Ovary (tissue), 9 donors: ENCODE data around the gene PRDM16. TPM values are rescaled to one million over a fixed set of nuclear protein-coding genes. Genes with fewer than 3 reads are reported as not detected.
A peak's percentile ranks its signal among the peaks of the same experiment; 100 is the strongest.

Source experiments
- DNase-seq, 5 donors: peaks; one replicate each; pipeline ENCODE4 v3.0.0-alpha.2; 2019 to 2020
- H3K27ac ChIP-seq, 2 donors: fragments of 200-600 bp; one replicate each; pipeline versions ENCODE4 v1.5.1 to v1.8.0; 2019 to 2022
- H3K27me3 ChIP-seq: fragments of 200-600 bp; one replicate; pipeline ENCODE4 v1.8.0; 2022
- H3K36me3 ChIP-seq: fragments of 200-600 bp; sonication (generic); one replicate; pipeline ENCODE4 v1.5.1; 2019
- H3K4me1 ChIP-seq: one replicate; pipeline ENCODE4 v1.8.1; 2013; ENCODE audit warnings: mild to moderate bottlenecking, moderate library complexity; ENCODE audit not compliant: insufficient read depth
- H3K4me3 ChIP-seq: fragments of 200-600 bp; sonication (generic); one replicate; pipeline ENCODE4 v1.5.1; 2017
- H3K9me3 ChIP-seq, 2 donors: fragments of 200-600 bp in 1 of 2; sonication (generic) in 1 of 2; one replicate each; pipeline versions ENCODE4 v1.5.1 to v1.8.1; 2013 to 2019; ENCODE audit warnings: mild to moderate bottlenecking in 1 of 2, moderate library complexity in 1 of 2
- EP300 ChIP-seq: sonication (generic); formaldehyde crosslinking; IDR thresholded peaks from one replicate; pipeline ENCODE4 v1.6.1; 2017; ENCODE audit warnings: antibody characterized with exemption
- POLR2A ChIP-seq: fragments of 450-650 bp; IDR thresholded peaks from one replicate; pipeline ENCODE4 v1.6.1; 2017; ENCODE audit warnings: antibody characterized with exemption, mild to moderate bottlenecking, moderate library complexity
- WGBS, 3 donors: extraction: QIAGEN DNeasy Blood & Tissue Kit in 1 of 3; methylation state at CpG; one replicate each; pipeline versions ENCODE4 v1.1.5 to v1.1.7; 2013 to 2017; 5-methylcytosine and 5-hydroxymethylcytosine counted together
- intact Hi-C, 4 donors: fragments of 100-400 bp; cut with DNase I; formaldehyde crosslinking; loops; one replicate each; pipeline versions ENCODE4 v1.11.0 to v1.15.1; 2022 to 2023
- polyA plus RNA-seq, 2 donors: library from polyadenylated mRNA; stranded (reverse); fragments of 200-250 nt in 1 of 2; fragments of 350-450 nt in 1 of 2; fragmentation: Illumina TruSeq in 1 of 2; extraction: RNeasy Lipid Tissue Mini Kit (QIAGEN cat#74804) in 1 of 2; gene quantifications; one replicate each; pipeline ENCODE4 v1.2.3, GENCODE V29; 2013 to 2014
- total RNA-seq, 7 donors: library from RNA; depleted of rRNA in 2 of 7; stranded (reverse); fragments of >200 nt in 2 of 7; fragmentation: NEBNext Ultra II Directional in 3 of 7; extraction: Animal tissue kit (Norgen Biotek cat#: 25700) in 3 of 7; gene quantifications; one replicate each; pipeline versions ENCODE4 v1.1.0 to v1.2.4, GENCODE V29; 2016 to 2023
- TF ChIP-seq, protein P1 (sequence below), 3 donors: fragments of 450-650 bp in 2 of 3; fragments of 200-600 bp in 1 of 3; IDR thresholded peaks; one replicate each; pipeline versions ENCODE4 v1.5.1 to v1.8.0; 2016 to 2022; ENCODE audit warnings: antibody characterized with exemption in 3 of 3, mild to moderate bottlenecking in 1 of 3
- donor health status: DM: no; HTN: no; CAD: no; lungs with moderate emphysema.
- donor health status: DM: no; HTN: no; CAD: no.
- donor health status: Bipolar disorder and iron deficiency.
- donor health status: DM: yes; HTN: yes; CAD: no.
- donor health status: DM: no; HTN: no; CAD: no.
- donor health status: DM: yes; HTN: yes; CAD: no.

The PRDM16 gene
- total and polyA plus RNA-seq, 9 donors = 1.1 to 17.3 (median 3.9) TPM

DNA sequence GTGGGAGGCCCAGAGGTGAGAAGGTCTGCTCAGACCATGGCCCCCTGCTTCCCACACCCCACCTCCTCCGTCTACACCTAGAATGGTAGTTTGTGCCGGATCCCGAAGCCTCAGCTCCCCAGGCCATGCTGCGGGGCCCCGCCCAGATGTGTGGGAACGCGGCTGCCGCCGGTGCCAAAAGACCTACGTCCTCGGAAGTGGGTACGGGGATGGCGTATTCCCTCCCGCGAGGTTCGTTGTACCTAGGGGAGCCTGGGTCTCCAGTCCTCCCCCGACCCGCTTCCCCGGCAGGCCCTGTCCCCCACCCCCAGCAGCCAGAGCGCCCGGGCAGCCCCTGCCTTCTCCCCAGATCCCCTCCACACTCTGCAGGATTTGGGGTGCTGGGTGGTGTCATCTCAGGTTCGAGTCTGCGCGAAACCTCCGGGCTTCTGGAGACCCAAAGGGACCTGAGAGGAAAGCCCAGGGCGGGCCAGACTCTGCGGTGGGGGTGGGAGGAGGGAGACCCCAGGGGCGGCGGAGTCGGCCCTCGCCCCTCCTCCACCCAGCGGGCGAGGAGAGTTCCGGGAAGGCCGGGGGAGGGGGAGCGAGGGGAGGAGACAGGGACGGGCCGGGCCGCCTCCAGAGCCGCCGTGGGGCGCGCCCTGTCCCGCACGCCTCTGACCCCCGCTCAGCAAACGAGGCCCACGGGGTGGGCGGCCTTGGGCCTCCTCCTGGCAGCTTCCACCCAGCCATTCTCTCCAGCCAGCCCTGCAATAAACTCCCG lies 6.2 kb upstream of the PRDM16 start:
- Histone ChIP-seq H3K4me1 (peaks cover 4% of the 10 kb centered on the region), H3K4me3 (no peak overlapping the region), H3K27me3 (peaks cover 8% of the 10 kb centered on the region), H3K36me3 (no peaks in the 10 kb centered on the region), H3K9me3 (no peaks in the 10 kb centered on the region), H3K27ac (no peak overlapping the region)
- TF ChIP-seq EP300 = no peak
- TF ChIP-seq, protein P1, sequence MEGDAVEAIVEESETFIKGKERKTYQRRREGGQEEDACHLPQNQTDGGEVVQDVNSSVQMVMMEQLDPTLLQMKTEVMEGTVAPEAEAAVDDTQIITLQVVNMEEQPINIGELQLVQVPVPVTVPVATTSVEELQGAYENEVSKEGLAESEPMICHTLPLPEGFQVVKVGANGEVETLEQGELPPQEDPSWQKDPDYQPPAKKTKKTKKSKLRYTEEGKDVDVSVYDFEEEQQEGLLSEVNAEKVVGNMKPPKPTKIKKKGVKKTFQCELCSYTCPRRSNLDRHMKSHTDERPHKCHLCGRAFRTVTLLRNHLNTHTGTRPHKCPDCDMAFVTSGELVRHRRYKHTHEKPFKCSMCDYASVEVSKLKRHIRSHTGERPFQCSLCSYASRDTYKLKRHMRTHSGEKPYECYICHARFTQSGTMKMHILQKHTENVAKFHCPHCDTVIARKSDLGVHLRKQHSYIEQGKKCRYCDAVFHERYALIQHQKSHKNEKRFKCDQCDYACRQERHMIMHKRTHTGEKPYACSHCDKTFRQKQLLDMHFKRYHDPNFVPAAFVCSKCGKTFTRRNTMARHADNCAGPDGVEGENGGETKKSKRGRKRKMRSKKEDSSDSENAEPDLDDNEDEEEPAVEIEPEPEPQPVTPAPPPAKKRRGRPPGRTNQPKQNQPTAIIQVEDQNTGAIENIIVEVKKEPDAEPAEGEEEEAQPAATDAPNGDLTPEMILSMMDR (IDR thresholded peaks at IDR 0.05) = no peak
- no peak for TF ChIP-seq POLR2A
- intact Hi-C loops = loop anchor here in 1 of 4 donors (10.0 kb wide), 1 partner anchor 162 kb away; no protein-coding TSS in a partner anchor
- peak in 1 of 5 donors; percentile 35 for DNase-seq
- WGBS, 3 donors = 6 to 11% (median 10%) methylated on average over 34 to 50 of the region's 50 CpGs

DNA sequence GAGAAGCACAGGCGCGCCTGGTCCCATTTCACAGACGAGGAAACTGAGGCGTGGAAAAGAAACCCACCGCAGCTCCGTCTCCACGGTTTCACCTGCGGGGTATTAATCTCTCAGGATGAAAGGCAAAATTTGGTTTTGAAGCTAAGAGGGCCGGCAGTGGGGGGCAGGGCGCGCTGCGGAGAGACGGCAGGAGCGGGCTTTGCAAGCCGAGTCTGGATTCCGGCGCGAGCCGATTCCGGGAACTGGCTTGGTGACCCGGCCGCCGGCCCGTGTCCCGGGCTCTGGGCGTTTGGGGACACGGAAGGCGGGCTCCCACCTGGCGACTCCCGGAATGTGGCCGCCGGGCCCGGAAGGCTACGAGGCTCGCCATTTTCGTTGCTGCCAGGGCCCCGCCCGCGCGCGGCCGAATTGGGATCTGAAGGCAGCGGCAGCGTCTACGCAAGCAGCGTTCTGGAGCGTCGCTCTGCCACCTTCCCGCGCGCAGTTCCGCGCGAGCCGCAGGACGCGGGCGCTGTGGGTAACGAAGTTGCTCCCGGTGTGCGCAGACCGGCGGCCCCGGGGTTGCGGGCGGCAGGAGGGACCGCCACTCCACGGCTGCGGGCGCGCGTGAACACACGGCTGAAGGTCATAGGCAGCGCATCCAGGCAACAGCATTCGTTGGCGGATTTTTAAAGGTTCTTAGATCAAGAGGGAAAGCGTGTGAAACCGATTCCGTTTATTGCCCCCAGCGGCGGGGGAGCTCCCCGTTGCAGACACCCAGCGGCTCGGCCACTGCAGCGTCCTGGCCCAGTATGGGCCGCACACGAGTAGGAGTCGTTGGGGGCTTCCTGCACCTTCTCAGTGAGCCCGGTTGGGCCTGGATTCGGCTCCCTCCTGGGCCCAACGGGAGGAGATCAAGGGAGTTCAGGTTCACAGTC lies 5.4 kb upstream of the PRDM16 start:
- Histone ChIP-seq H3K9me3 (no peaks in the 10 kb centered on the region), H3K27me3 (peaks cover 8% of the 10 kb centered on the region), H3K4me1 (peaks cover 8% of the 10 kb centered on the region), H3K4me3 (no peak overlapping the region), H3K36me3 (no peaks in the 10 kb centered on the region), H3K27ac (no peak overlapping the region)
- intact Hi-C loops = loop anchor here in 1 of 4 donors (10.0 kb wide), 1 partner anchor 161 kb away; no protein-coding TSS in a partner anchor
- DNase-seq = peak in 1 of 5 donors; percentile 37
- no peak for TF ChIP-seq POLR2A
- TF ChIP-seq EP300 = no peak
- TF ChIP-seq, protein P1 (IDR thresholded peaks at IDR 0.05) = no peak
- WGBS, 3 donors = 8 to 19% (median 9%) methylated on average over 86 to 91 of the region's 91 CpGs

DNA sequence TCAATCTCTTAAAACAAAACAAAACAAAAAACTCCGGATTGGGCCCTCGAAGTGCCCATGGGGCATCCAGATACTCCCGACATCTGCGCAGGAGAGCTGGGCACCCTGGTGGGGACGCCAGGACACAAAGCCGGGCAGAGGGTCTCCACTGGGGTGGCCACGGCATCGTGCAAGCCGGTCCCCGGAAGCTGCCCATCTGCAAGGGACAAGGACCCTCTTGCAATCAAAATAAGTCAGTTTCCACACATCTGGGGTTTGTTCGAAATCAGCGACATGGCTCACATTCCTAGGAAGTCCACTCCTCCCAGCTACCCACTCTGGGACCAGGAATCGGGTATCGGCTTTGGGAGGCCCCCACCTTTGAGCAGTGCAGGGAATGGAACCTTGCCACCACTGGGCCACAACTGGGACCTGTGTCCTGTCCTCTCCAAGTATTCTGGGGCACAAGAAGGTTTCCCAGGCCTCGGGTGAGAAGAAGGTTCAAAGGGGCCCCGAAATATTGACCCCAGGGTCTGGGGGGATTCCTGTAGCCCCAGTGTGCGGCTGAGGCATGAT lies 4.6 kb upstream of the PRDM16 start:
- intact Hi-C loops = loop anchor here in 1 of 4 donors (10.0 kb wide), 1 partner anchor 160 kb away; no protein-coding TSS in a partner anchor
- Histone ChIP-seq H3K27me3 (peaks cover 8% of the 10 kb centered on the region), H3K36me3 (no peaks in the 10 kb centered on the region), H3K27ac (no peak overlapping the region), H3K4me1 (peaks cover 8% of the 10 kb centered on the region), H3K9me3 (no peaks in the 10 kb centered on the region), H3K4me3 (no peak overlapping the region)
- DNase-seq = no peak
- WGBS, 3 donors = 40 to 50% (median 41%) methylated on average over 15 to 17 of the region's 17 CpGs
- no peak for TF ChIP-seq EP300
- TF ChIP-seq, protein P1 (IDR thresholded peaks at IDR 0.05) = no peak
- no peak for TF ChIP-seq POLR2A

DNA sequence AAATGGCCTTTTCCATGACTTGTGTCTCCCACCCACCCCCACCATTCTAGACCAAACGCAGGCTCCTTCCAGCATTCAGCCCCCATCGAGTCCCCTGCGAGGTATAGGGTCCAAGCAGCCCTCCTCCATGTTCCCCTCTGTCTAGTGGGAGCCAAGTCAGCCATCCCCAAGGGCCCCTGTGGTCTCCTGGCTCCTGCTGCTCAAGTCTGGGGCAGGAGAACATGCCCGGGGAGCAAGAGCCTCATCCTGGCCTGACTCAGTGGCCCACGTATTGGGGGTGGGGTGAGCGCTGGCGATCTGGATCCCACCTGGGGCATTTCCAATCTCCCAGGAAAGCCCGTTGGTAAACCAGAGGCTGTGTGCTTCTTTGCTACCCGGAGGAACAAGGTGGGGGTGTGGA lies 4.1 kb upstream of the PRDM16 start:
- Histone ChIP-seq H3K27me3 (peaks cover 8% of the 10 kb centered on the region), H3K9me3 (no peaks in the 10 kb centered on the region), H3K4me3 (no peak overlapping the region), H3K4me1 (peaks cover 8% of the 10 kb centered on the region), H3K27ac (no peak overlapping the region), H3K36me3 (no peaks in the 10 kb centered on the region)
- intact Hi-C loops = loop anchor here in 3 of 4 donors (5.0 to 10.0 kb wide), 3 partner anchors 160 to 347 kb away; no protein-coding TSS in a partner anchor
- no peak for TF ChIP-seq POLR2A
- TF ChIP-seq, protein P1 (IDR thresholded peaks at IDR 0.05) = no peak
- TF ChIP-seq EP300 = no peak
- 55 to 67% (median 64%) methylated on average over 9 of the region's 9 CpGs for WGBS, 3 donors
- DNase-seq = peak in 1 of 5 donors; percentile 11
